Panc1 (cell line): Measurements from ENCODE around the gene CMYA5. TPM values are rescaled to one million over a fixed set of nuclear protein-coding genes. Genes with fewer than 3 reads are reported as not detected.

Experiments
- ATAC-seq: fragments of 200-7000 bp; cut with Tn5 transposase; 2 replicates; pipeline ENCODE4 v1.9.1; 2020; ENCODE audit warnings: mild to moderate bottlenecking, moderate library complexity
- BruUV-seq: library from RNA; stranded (reverse); fragments of 400-500 nt; replicated peaks from 2 replicates; lab custom pipeline; 2021; lab: Mats Ljungman, UMichigan
- CTCF ChIA-PET: fragments of 300-600 bp; sonication (Branson Sonifier 250); formaldehyde crosslinking; loops from one replicate; lab custom pipeline; 2022; ENCODE audit warnings: antibody characterized with exemption; lab: Charles Lee
- POLR2A ChIA-PET: fragments of 300-600 bp; sonication (Branson Sonifier 250); formaldehyde crosslinking; loops from one replicate; lab custom pipeline; 2022; ENCODE audit warnings: antibody characterized with exemption; lab: Charles Lee
- DNase-seq: peaks from one replicate; pipeline ENCODE4 v3.0.0-alpha.2; 2010; ENCODE audit warnings: low read depth, low spot score
- H3K27ac ChIP-seq: 2 replicates; pipeline ENCODE4 v1.5.1; 2011; ENCODE audit warnings: mild to moderate bottlenecking, low read length, inconsistent platforms
- H3K27me3 ChIP-seq: fragments of 200-500 bp; sonication (Bioruptor generic); 2 replicates; pipeline ENCODE4 v1.6.0; 2014; ENCODE audit warnings: low read length, inconsistent platforms; ENCODE audit not compliant: control insufficient read depth, insufficient read depth
- H3K36me3 ChIP-seq: fragments of 200-500 bp; sonication (Bioruptor generic); 2 replicates; pipeline ENCODE4 v1.5.1; 2014; ENCODE audit warnings: inconsistent platforms, mild to moderate bottlenecking, low read length, moderate library complexity; ENCODE audit not compliant: control insufficient read depth, insufficient read depth
- H3K4me1 ChIP-seq: 2 replicates; pipeline ENCODE4 v1.5.1; 2011; ENCODE audit warnings: inconsistent platforms, mild to moderate bottlenecking, low read length, moderate library complexity; ENCODE audit not compliant: control insufficient read depth, insufficient read depth
- H3K4me3 ChIP-seq, 2 experiments: 2 replicates each; pipeline ENCODE4 v1.5.1; 2011 to 2012; ENCODE audit warnings: low read depth in 2 of 2, low read length in 2 of 2, mild to moderate bottlenecking in 2 of 2, inconsistent platforms in 1 of 2, moderate library complexity in 1 of 2
- H3K9me3 ChIP-seq: fragments of 200-500 bp; sonication (Bioruptor generic); 2 replicates; pipeline ENCODE4 v1.5.1; 2014; ENCODE audit warnings: low read depth, mild to moderate bottlenecking, inconsistent platforms, low read length, moderate library complexity; ENCODE audit not compliant: control insufficient read depth, insufficient read depth
- POLR2AphosphoS5 ChIP-seq: IDR thresholded peaks from 2 replicates; pipeline ENCODE4 v1.6.1; 2012; ENCODE audit warnings: mild to moderate bottlenecking, low read depth, low read length, moderate library complexity
- SIN3A ChIP-seq: IDR thresholded peaks from 2 replicates; pipeline ENCODE4 v1.6.1; 2012; ENCODE audit warnings: low read depth, mild to moderate bottlenecking, low read length, moderate library complexity, borderline replicate concordance; ENCODE audit not compliant: insufficient read depth
- TCF7L2 ChIP-seq: IDR thresholded peaks from 2 replicates; pipeline ENCODE4 v1.6.1; 2011; ENCODE audit warnings: mild to moderate bottlenecking, low read depth, low read length, inconsistent platforms
- in situ Hi-C: cut with HindIII; loops from 2 replicates; pipeline ENCODE4 v1.10.0; 2016; ENCODE audit warnings: low sequenced_read_pairs, low pct_unique_long_range_greater_than_20kb
- intact Hi-C: fragments of 100-400 bp; cut with micrococcal nuclease; formaldehyde crosslinking; loops from one replicate; pipeline ENCODE4 v1.10.0; 2022; ENCODE audit not compliant: unreplicated experiment
- total RNA-seq: library from RNA; stranded (reverse); gene quantifications from one replicate; pipeline ENCODE4 v1.2.1, GENCODE V29; 2021; ENCODE audit not compliant: unreplicated experiment
- TF ChIP-seq, protein P1 (sequence below), 2 experiments: IDR thresholded peaks; 2 replicates each; pipeline ENCODE4 v1.6.1; 2011 to 2012; ENCODE audit warnings: low read depth in 2 of 2, control low read depth in 1 of 2, low read length in 1 of 2, mild to moderate bottlenecking in 1 of 2, moderate library complexity in 1 of 2; ENCODE audit not compliant: insufficient read depth in 1 of 2
- TF ChIP-seq, protein P2 (sequence below): fragments of 450-650 bp; IDR thresholded peaks from 2 replicates; pipeline ENCODE4 v1.5.1; 2017; ENCODE audit warnings: mild to moderate bottlenecking

Gene CMYA5
- total RNA-seq, 1 experiment from 2014 or later: 0.31 TPM

DNA sequence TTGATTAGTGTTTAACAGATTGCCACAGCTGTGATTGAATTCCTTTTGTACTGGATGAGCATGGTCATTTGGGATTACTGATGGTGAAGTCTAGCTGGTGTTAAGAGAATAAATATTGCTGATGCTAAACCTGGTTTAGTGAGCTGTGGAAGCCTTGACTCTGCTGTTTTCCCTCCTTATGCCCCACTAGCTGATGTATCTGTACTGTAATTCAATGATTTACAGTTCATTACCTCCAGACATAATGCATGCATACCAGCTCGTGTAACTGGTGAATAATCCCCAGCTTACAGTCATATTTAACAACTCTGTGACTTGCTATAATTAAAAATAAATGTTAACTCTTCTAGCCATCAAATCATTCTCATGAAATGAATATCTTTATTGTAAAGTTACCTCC lies 1.7 kb upstream of the CMYA5 start:
- Histone ChIP-seq H3K36me3 (peaks cover 6% of the 10 kb centered on the region; the same call in 1 of the 2 replicates), H3K4me1 (no peaks in the 10 kb centered on the region), H3K27ac (no peak overlapping the region), H3K9me3 (no peaks in the 10 kb centered on the region), H3K27me3 (no peaks in the 10 kb centered on the region), H3K4me3 (no peak overlapping the region)
- TF ChIP-seq POLR2AphosphoS5 (no peak), SIN3A (no peak), TCF7L2 (no peak)
- TF ChIP-seq, protein P1, sequence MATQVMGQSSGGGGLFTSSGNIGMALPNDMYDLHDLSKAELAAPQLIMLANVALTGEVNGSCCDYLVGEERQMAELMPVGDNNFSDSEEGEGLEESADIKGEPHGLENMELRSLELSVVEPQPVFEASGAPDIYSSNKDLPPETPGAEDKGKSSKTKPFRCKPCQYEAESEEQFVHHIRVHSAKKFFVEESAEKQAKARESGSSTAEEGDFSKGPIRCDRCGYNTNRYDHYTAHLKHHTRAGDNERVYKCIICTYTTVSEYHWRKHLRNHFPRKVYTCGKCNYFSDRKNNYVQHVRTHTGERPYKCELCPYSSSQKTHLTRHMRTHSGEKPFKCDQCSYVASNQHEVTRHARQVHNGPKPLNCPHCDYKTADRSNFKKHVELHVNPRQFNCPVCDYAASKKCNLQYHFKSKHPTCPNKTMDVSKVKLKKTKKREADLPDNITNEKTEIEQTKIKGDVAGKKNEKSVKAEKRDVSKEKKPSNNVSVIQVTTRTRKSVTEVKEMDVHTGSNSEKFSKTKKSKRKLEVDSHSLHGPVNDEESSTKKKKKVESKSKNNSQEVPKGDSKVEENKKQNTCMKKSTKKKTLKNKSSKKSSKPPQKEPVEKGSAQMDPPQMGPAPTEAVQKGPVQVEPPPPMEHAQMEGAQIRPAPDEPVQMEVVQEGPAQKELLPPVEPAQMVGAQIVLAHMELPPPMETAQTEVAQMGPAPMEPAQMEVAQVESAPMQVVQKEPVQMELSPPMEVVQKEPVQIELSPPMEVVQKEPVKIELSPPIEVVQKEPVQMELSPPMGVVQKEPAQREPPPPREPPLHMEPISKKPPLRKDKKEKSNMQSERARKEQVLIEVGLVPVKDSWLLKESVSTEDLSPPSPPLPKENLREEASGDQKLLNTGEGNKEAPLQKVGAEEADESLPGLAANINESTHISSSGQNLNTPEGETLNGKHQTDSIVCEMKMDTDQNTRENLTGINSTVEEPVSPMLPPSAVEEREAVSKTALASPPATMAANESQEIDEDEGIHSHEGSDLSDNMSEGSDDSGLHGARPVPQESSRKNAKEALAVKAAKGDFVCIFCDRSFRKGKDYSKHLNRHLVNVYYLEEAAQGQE (IDR thresholded peaks at IDR 0.05; ENCODE audit: insufficient read depth in 1 of 2, low read depth in 2 of 2, low read length in 1 of 2): no peak
- TF ChIP-seq, protein P2, sequence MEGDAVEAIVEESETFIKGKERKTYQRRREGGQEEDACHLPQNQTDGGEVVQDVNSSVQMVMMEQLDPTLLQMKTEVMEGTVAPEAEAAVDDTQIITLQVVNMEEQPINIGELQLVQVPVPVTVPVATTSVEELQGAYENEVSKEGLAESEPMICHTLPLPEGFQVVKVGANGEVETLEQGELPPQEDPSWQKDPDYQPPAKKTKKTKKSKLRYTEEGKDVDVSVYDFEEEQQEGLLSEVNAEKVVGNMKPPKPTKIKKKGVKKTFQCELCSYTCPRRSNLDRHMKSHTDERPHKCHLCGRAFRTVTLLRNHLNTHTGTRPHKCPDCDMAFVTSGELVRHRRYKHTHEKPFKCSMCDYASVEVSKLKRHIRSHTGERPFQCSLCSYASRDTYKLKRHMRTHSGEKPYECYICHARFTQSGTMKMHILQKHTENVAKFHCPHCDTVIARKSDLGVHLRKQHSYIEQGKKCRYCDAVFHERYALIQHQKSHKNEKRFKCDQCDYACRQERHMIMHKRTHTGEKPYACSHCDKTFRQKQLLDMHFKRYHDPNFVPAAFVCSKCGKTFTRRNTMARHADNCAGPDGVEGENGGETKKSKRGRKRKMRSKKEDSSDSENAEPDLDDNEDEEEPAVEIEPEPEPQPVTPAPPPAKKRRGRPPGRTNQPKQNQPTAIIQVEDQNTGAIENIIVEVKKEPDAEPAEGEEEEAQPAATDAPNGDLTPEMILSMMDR: no peak
- in situ Hi-C loops (no loop called here), intact Hi-C loops (no loop called here)
- no peak for ATAC-seq
- DNase-seq: no peak
- BruUV-seq: no TSS peak
- CTCF ChIA-PET: no interaction called here
- POLR2A ChIA-PET: no interaction called here

DNA sequence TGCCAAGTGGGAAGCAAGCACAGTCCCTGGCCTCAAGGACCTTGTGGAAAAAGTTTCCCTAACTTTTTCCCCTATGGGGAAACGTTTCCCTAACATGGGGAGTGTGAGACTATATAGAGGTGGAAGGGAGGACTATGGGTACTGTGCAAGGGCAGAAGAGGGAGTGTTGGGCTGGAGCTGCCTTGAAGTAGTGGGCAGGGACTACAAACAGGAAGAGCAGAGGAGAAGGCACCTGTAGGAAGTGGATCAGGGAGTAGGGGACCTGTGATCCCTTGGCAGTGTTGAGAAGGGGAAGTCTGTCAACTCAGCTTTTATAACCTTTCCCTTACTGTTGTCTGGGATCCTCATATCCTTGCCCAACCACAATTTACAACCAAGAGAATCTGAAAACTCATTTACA lies 1.4 kb downstream of the CMYA5 start:
- ATAC-seq (no peak; the same call in 1 of the 2 replicates), DNase-seq (no peak)
- TF ChIP-seq, protein P2: no peak
- TF ChIP-seq POLR2AphosphoS5 (no peak), SIN3A (no peak), TCF7L2 (no peak)
- TF ChIP-seq, protein P1 (IDR thresholded peaks at IDR 0.05; ENCODE audit: insufficient read depth in 1 of 2, low read depth in 2 of 2, low read length in 1 of 2): no peak
- H3K27ac ChIP-seq: no peak overlapping the region
- intact Hi-C loops: no loop called here
- H3K4me3 ChIP-seq: no peak overlapping the region
- no peaks in the 10 kb centered on the region for H3K4me1 ChIP-seq
- in situ Hi-C loops: no loop called here
- BruUV-seq: no TSS peak
- peaks cover 3% of the 10 kb centered on the region; the same call in 1 of the 2 replicates for H3K36me3 ChIP-seq
- CTCF ChIA-PET: no interaction called here
- no peaks in the 10 kb centered on the region for H3K9me3 ChIP-seq
- POLR2A ChIA-PET: no interaction called here
- no peaks in the 10 kb centered on the region for H3K27me3 ChIP-seq
